Spleen (tissue), 11 donors: ENCODE measurements around the gene CCDC92B. TPM values are rescaled to one million over a fixed set of nuclear protein-coding genes. Genes with fewer than 3 reads are reported as not detected.

Experiments
- DNase-seq: peaks from one replicate; pipeline ENCODE4 v3.0.0-alpha.2; 2020
- H3K27ac ChIP-seq, 8 donors: fragments of 200-600 bp; sonication (generic) in 7 of 8; 1 replicate in 4 of 8; 2 replicates in 4 of 8; pipeline versions ENCODE4 v1.5.0 to v1.8.0; 2016 to 2021; ENCODE audit warnings: inconsistent platforms in 4 of 8, mild to moderate bottlenecking in 4 of 8, moderate library complexity in 1 of 8
- H3K27me3 ChIP-seq, 7 donors: fragments of 200-600 bp; sonication (generic) in 6 of 7; replicated peaks in 1 of 7; 1 replicate in 4 of 7; 2 replicates in 3 of 7; pipeline versions ENCODE4 v1.5.0 to v1.8.0; 2016 to 2021; ENCODE audit warnings: inconsistent platforms in 3 of 7, mild to moderate bottlenecking in 1 of 7
- H3K36me3 ChIP-seq, 6 donors: fragments of 200-600 bp; sonication (generic) in 5 of 6; 1 replicate in 4 of 6; 2 replicates in 2 of 6; pipeline versions ENCODE4 v1.5.0 to v1.8.0; 2016 to 2021; ENCODE audit warnings: inconsistent platforms in 2 of 6
- H3K4me1 ChIP-seq, 6 donors: fragments of 200-600 bp; sonication (generic) in 5 of 6; 1 replicate in 3 of 6; 2 replicates in 3 of 6; pipeline versions ENCODE4 v1.5.0 to v1.8.0; 2016 to 2021; ENCODE audit warnings: inconsistent platforms in 3 of 6
- H3K4me3 ChIP-seq, 8 donors: fragments of 200-600 bp; sonication (generic) in 7 of 8; 1 replicate in 4 of 8; 2 replicates in 4 of 8; pipeline versions ENCODE4 v1.5.0 to v1.8.0; 2016 to 2021; ENCODE audit warnings: inconsistent platforms in 4 of 8, mild to moderate bottlenecking in 4 of 8, moderate library complexity in 2 of 8
- H3K9me3 ChIP-seq, 8 donors: fragments of 200-600 bp; sonication (generic) in 7 of 8; 1 replicate in 4 of 8; 2 replicates in 4 of 8; pipeline versions ENCODE4 v1.5.0 to v1.8.0; 2016 to 2021; ENCODE audit warnings: inconsistent platforms in 4 of 8
- POLR2A ChIP-seq, 3 donors: fragments of 450-650 bp; IDR thresholded peaks; one replicate each; pipeline ENCODE4 v1.5.1; 2017; ENCODE audit warnings: antibody characterized with exemption in 3 of 3, mild to moderate bottlenecking in 1 of 3
- POLR2AphosphoS5 ChIP-seq, 3 donors: sonication (generic); formaldehyde crosslinking; IDR thresholded peaks; one replicate each; pipeline ENCODE4 v1.5.1; 2017; ENCODE audit warnings: antibody characterized with exemption in 3 of 3
- WGBS, 5 donors: extraction: QIAGEN DNeasy Blood & Tissue Kit in 3 of 5; methylation state at CpG; one replicate each; pipeline versions ENCODE4 v1.1.5 to v1.1.7; 2013 to 2018; 5-methylcytosine and 5-hydroxymethylcytosine counted together
- intact Hi-C: fragments of 100-400 bp; cut with DNase I; formaldehyde crosslinking; loops from one replicate; pipeline ENCODE4 v1.15.0; 2023; ENCODE audit warnings: low total_unique reads
- polyA plus RNA-seq, 3 donors: library from polyadenylated mRNA; stranded (reverse); fragments of 200-250 nt; gene quantifications; one replicate each; pipeline ENCODE4 v1.2.1, GENCODE V29; 2013
- total RNA-seq, 7 donors: library from RNA; depleted of rRNA in 3 of 7; stranded (reverse); fragments of >200 nt in 3 of 7; fragmentation: NEBNext Ultra II Directional in 4 of 7; extraction: Animal tissue kit (Norgen Biotek cat#: 25700) in 4 of 7; gene quantifications; one replicate each; pipeline versions ENCODE4 v1.1.0 to v1.2.1, GENCODE V29; 2016 to 2021
- TF ChIP-seq, protein P1 (sequence below), 11 experiments: fragments of 200-600 bp in 7 of 11; fragments of 450-650 bp in 4 of 11; sonication (generic) in 4 of 11; IDR thresholded peaks in 8 of 11; conservative IDR thresholded peaks in 3 of 11; 1 replicate in 7 of 11; 2 replicates in 4 of 11; pipeline versions ENCODE4 v1.4.0 to v1.8.0; 2016 to 2021; ENCODE audit warnings: antibody characterized with exemption in 11 of 11, inconsistent platforms in 4 of 11, mild to moderate bottlenecking in 1 of 11
- donor health status: healthy with polysubstance abuse.
- donor health status: DM: no; HTN: no; CAD: no; lungs with moderate emphysema.
- donor health status: DM: no; HTN: no; CAD: no.
- donor health status: Bipolar disorder and iron deficiency.
- donor health status: healthy.
- donor health status: DM: no; HTN: no; CAD: no.
- donor health status: DM: yes; HTN: yes; CAD: no.

The CCDC92B gene
- total and polyA plus RNA-seq, 10 donors, result 0.03 to 0.26 (median 0.20) TPM; not detected in 3

DNA sequence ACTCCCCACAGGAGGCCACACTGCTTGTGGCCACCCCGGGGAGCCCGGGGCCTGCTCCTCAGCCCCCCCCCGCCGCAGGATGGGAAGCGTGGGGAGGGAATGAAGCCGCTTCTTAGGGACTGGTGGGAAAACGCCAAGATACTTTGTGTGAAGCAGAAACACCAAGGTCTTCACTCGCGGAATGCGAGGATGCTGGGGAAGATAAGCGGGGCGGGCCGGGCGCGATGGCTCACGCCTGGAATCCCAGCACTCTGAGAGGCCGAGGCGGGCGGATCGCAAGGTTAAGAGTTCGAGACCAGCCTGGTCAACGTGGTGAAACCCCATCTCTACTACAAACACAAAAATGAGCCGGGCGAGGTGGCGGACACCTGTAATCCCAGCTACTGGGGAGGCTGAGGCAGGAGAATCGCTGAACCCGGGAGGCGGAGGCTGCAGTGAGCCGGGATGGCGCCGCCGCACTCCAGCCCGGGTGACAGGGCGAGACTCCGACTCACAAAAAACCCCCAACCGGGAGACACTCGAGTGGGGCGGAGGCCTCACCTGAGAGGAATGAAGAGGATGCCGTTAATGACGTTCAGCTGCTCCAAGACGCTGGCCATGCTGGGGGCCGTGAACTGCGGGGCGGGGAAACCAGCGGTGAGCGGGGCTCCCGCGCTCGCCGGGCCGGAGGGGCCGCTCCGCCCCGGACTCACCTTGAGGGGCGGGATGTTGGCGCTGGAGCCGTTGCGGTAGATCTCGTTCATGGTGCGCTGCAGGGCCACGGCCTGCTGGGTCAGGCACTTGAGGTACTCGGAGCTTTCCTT lies 58.2 kb downstream of the CCDC92B start:
- H3K36me3 ChIP-seq, result peaks cover 0 to 77% (median 57%) of the 10 kb centered on the region in 6 donors
- DNase-seq, result peak; percentile 61
- H3K9me3 ChIP-seq, result no peaks in the 10 kb centered on the region
- no peak overlapping the region for H3K27ac ChIP-seq
- intact Hi-C loops, result no loop called here
- H3K4me1 ChIP-seq, result peaks cover 0 to 23% (median 16%) of the 10 kb centered on the region in 6 donors
- H3K4me3 ChIP-seq, result no peak overlapping the region
- 94 to 98% (median 96%) methylated on average over 61 to 62 of the region's 62 CpGs for WGBS, 5 donors
- no peak for TF ChIP-seq POLR2AphosphoS5 (IDR thresholded peaks at IDR 0.05)
- TF ChIP-seq POLR2A (IDR thresholded peaks at IDR 0.05), result no peak
- TF ChIP-seq, protein P1, sequence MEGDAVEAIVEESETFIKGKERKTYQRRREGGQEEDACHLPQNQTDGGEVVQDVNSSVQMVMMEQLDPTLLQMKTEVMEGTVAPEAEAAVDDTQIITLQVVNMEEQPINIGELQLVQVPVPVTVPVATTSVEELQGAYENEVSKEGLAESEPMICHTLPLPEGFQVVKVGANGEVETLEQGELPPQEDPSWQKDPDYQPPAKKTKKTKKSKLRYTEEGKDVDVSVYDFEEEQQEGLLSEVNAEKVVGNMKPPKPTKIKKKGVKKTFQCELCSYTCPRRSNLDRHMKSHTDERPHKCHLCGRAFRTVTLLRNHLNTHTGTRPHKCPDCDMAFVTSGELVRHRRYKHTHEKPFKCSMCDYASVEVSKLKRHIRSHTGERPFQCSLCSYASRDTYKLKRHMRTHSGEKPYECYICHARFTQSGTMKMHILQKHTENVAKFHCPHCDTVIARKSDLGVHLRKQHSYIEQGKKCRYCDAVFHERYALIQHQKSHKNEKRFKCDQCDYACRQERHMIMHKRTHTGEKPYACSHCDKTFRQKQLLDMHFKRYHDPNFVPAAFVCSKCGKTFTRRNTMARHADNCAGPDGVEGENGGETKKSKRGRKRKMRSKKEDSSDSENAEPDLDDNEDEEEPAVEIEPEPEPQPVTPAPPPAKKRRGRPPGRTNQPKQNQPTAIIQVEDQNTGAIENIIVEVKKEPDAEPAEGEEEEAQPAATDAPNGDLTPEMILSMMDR (IDR thresholded peaks at IDR 0.05 in 8 of 11, conservative IDR thresholded peaks at IDR 0.05 in 3 of 11), result no peak
- H3K27me3 ChIP-seq, result no peaks in the 10 kb centered on the region

DNA sequence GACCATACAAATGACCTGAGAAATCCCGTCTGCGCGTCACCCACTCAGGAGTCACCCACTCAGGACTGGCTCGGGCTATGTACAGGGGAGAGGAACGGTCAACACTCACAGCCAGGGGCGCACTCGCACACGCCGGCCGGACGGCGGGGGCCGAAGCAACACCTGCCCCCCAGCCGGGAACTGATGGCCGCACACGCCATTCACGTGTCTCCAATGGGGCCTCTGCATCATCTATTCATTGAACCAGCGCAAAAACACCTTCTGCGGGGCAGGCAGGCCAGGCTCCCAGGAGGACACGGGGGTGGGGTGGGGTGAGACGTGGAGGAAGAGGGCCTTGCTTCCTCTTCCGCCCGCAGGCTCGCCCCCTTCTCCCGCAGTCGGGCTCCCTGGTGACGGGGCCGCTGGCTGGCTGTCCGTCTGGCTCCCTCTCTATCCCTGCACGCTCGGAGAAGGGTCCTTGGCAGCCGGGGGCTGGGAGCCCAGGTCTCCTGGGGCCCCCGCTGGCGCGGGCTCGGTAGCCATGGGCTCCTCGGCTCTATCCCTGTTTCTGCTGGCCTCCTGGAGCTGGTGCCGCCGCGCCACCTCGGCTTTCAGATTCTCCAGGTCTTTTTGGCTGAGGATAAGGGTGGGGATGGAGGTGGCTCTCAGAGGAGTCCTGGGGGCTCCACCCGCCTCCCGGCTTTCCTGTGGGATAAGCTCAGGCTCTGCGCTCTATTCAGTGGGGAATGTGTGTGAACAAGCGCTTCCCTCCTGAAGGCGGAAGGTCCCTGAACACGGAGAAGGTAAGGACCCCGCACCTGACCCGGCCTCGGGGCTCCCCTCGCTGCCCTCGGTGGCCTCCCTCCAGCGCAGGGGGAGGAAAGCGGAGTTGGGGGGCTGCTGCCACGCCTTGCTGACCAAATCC lies 59.0 kb downstream of the CCDC92B start:
- H3K36me3 ChIP-seq, result peaks cover 0 to 75% (median 49%) of the 10 kb centered on the region in 6 donors
- H3K4me1 ChIP-seq, result peaks cover 0 to 23% (median 16%) of the 10 kb centered on the region in 6 donors
- H3K27ac ChIP-seq, result peak overlapping the region in 1 of 8 donors; percentile 59
- TF ChIP-seq, protein P1 (IDR thresholded peaks at IDR 0.05 in 8 of 11, conservative IDR thresholded peaks at IDR 0.05 in 3 of 11), result no peak
- peak; percentile 21 to 58 (median 29) for TF ChIP-seq POLR2AphosphoS5 (IDR thresholded peaks at IDR 0.05)
- peak overlapping the region in 1 of 8 donors; percentile 47 for H3K4me3 ChIP-seq
- no peaks in the 10 kb centered on the region for H3K9me3 ChIP-seq
- intact Hi-C loops, result no loop called here
- no peaks in the 10 kb centered on the region for H3K27me3 ChIP-seq
- peak; percentile 71 for DNase-seq
- 83 to 95% (median 86%) methylated on average over 4 to 55 of the region's 55 CpGs for WGBS, 5 donors

DNA sequence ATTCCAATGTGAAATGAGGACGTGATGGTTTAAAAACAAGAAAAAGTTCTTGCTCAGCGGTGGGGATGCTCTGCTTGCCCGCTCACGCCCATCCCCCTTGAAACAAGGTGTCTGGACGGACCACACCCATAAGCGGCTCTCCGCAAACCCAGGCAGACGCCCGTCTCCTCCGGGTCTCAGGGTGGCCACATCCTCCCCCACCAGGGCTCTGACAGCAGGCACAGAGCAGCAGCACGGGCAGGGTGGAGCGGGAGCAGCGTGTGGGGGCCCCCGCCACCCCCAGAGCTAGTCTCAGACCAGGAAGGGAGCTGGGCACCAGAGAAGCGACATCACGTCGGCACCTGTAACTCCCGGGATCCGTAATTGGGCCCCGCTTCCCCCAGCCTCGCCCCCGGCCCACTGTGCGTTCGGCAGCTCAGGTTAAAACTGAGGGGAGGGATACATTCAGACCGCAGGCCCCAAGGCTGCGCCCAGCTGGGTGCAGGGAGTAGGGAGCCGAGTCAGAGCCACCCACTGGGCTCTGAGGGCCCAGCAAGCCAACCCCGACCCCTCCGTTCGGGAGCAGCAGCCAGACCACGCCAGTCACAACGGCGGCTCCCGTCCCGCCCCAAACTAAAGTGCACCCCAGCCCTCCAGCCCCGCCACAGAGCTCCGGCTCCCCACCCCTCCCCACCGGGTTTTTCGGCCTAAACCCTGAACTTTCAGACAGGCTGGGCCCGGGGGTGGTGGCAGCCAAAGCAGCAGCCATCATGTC lies 59.9 kb downstream of the CCDC92B start:
- H3K36me3 ChIP-seq, result peaks cover 0 to 75% (median 42%) of the 10 kb centered on the region in 6 donors
- peak overlapping the region in 1 of 8 donors; percentile 47 for H3K4me3 ChIP-seq
- H3K9me3 ChIP-seq, result no peaks in the 10 kb centered on the region
- peaks cover 0 to 23% (median 16%) of the 10 kb centered on the region in 6 donors for H3K4me1 ChIP-seq
- H3K27me3 ChIP-seq, result no peaks in the 10 kb centered on the region
- peak overlapping the region in 1 of 8 donors; percentile 59 for H3K27ac ChIP-seq
- DNase-seq, result peak; percentile 77
- intact Hi-C loops, result no loop called here
- WGBS, 5 donors, result 72 to 85% (median 80%) methylated on average over 33 to 40 of the region's 40 CpGs
- TF ChIP-seq, protein P1 (IDR thresholded peaks at IDR 0.05 in 8 of 11, conservative IDR thresholded peaks at IDR 0.05 in 3 of 11), result no peak
- peak; percentile 43 to 68 (median 47) for TF ChIP-seq POLR2AphosphoS5 (IDR thresholded peaks at IDR 0.05)
- no peak for TF ChIP-seq POLR2A (IDR thresholded peaks at IDR 0.05)
